ENCODE measurements around the gene LCE1A.

The LCE1A gene

GRCh38 chr1:152870831-152871730, 43.8 kb downstream of the LCE1A start:
- peak; percentile 58 for DNase-seq (ENCODE audit: low spot score)

- DNase-seq (ENCODE audit: low spot score), result no peak
Measured at GRCh38 chr1:152871731-152872126, 44.5 kb downstream of the LCE1A start.

DNA sequence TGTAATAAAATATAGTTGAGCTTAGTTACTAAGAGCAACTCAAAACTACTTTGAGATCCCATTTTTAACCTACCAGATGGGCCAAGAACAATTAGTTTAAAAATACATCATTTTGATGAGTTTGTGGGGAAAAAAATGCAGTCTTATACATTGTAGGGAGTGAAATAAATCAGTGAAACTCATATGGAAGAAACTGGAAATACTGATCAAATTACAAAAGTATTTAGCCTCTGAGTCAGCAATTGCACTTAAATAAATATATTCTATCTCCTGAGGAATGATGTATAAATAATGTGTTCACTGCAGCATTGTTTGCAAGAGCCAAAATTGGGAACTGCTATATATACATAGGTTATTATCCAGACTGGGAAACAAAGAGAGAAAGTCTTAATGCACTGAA, 46.2 kb downstream of the LCE1A start:
- DNase-seq (ENCODE audit: low spot score), result no peak

GRCh38 chr1:152876827-152877226, 49.6 kb downstream of the LCE1A start:
- DNase-seq (ENCODE audit: low spot score), result no peak

Measured in NAMALWA (cell line).